Measurements from ENCODE around the gene SVEP1.

SVEP1 gene

DNA sequence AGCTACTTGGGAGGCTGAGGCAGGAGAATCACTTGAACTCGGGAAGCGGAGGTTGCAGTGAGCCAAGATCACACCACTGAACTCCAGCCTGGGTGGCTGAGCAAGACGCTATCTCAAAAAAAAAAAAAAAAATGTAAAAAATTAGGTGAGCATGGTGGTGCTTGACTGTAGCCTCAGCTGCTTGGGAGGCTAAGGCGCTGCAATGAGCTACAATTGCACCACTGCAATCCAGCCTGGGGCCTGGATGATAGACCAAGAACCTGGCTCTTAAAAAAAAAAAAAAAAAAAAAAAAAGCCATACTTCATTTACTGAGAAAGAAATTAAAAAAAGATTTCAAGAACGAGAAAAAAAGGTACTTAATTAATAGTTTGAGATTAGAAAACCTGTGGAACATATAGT, 62.1 kb downstream of the SVEP1 start:
- no peak for DNase-seq

DNA sequence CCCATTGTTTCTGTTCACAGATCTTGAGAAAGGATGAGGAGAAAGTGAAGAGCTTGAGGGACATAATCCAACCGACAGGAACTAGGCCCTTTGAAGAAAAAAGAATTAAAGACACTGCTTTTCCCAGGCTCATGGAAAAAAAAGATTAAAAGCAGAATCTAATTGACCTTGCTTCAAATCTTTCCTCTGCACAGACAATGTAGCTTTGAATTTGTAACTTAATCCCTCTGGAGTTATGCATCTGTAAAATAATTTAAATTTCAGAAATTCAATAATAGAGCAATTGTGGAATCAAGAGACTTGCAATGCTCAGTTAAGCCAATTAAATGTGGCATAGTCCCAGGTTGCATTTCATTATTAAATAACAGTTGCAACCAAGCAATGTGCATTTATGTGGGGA, 64.6 kb downstream of the SVEP1 start:
- DNase-seq = no peak

DNA sequence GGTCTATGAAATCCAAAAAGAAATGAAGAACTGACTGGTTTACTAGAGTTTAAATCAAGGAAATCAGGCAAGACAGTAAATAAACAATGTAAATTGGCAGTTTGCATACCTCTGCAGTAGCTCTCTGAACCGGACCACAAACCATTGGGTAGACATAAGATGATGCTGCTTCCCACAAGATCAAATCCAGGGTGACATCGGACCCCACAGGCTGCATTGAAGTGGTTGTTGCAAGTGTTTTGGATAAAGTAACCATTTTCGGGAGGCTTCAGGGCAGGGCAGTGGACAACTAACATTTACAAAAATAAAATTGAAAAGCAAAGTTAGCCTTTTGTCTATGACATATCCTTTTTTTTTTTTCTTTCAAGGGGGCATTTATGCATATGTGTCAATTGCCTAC, 66.7 kb downstream of the SVEP1 start:
- no peak for DNase-seq

DNA sequence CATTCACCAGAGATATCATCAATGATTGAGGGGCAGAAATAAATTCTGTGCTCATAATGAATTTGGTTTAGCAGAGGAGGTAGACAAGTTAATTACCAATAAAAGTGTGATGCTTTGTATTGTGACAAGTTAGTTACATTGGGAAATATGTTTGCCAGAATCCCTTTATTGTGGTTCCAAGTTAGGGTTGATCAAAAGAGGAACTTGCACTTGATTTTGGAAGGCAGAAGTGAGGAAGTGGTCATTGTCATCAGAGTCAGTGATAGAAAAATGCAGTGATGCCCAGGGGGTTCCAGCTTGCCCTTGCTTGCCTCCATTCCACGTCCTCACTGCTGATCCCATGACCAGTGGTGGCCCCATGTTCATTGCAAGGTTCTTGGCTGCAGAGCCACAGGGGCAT, 69.7 kb downstream of the SVEP1 start:
- DNase-seq = no peak

DNA sequence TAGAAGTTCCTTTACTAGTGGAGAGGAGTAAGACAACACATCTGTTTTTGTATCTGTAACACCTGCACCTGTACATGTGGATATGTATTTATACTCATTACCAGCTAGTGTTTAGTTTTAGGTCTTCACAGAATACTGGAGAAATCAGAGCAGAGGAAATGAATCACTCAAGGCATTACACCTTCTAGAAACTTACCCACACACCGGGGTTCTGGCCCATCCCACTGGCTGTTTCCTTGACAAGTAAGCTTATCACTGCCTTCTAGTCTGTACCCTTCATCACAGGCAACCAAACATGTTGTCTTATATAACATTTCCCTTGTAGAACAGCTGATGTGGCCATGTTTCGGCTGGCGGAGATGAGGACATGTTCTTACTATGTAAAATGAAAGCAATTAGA, 76.7 kb downstream of the SVEP1 start:
- DNase-seq = no peak

DNA sequence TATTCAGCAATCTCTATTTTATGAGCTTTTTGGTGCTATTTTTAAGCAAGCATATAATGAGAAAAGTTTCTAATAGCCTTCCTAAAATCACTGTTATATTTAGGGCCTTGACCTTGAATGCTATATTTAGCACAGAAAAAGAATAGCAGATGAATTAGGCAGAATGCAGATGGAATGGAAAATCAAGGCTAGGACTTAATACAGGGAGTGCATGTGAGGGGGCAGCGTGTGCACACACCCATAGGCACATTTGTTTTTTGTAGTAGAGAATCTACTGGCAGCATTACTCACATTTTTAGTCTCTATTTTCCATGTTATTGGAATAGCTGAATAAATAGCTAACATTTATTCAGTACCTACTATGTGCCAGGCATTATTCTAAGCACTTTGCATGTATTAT, 79.9 kb downstream of the SVEP1 start:
- no peak for DNase-seq

DNA sequence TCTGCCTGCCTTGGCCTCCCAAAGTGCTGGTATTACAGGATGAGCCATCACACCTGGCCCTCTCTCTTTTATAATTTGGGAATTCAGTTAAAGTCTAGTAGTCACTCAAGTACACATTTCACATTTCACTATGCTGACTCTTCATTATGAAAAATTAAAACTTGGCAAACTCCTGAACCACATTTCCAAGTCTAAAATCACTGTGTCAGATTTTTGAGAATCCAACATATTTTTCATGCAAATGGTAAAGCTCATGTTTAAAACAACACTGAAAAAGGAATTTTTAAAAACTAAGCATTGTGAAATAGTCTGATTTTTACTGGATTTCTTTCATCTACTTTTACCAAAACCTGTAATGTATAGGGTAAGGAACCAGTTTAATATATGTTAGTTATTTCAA, 92.3 kb downstream of the SVEP1 start:
- no peak for DNase-seq

DNA sequence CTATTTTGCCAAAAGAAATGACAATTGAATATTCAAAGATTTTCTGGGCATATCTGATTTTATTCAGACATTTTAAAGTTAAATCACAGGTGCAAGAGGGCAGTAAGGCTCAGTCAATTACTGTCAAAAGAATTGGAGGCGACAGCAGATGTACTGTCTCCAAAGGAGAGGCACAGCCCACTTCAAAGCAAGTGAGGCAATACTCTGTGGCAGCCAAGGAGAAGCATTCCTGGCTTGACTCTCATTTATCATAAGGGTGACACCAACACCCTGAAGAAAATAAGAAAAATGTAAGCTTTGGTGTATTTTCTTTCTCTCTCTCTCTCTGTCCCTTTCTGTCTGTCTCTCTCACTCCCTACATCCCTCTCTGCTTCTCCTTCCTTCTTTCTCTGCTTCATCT, 93.3 kb downstream of the SVEP1 start:
- DNase-seq = no peak

DNA sequence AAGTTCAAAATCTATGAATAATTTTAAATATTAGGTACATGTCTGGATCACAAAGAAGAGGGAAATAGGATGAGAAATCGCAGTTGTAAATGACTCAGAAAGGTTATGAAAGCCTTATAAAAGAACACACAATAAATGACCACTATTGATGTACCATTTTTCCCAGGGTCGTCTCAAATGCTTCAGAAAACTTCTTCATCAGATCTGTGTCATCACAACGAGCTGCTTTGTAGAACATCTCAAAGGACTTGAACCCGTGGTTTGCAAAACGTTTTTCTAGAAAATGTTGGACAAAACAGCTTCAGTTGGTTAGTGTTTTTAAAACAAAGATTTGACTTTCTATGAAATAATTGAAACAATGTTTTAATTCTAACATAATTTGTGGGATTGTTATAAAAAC, 100.1 kb downstream of the SVEP1 start:
- DNase-seq = no peak

DNA sequence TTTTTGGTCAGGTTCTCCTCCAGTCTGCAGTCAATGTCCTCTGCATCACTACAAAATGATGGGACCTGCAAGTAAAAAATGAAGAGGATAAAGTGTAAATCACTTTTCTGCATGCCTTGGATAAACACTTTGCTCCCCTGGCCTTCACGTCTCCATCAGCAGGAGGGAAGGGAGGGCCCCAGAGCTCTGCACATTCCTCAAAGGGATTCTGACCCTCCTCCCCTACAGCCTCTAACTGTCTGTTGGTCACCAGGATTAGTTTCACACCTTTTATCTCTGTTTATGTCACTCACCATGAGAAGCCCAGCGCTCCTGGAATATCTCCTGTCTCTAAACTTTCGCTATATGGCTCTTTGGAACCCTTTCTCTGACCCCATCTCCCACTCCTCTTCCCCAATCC, 103.3 kb downstream of the SVEP1 start:
- no peak for DNase-seq

DNA sequence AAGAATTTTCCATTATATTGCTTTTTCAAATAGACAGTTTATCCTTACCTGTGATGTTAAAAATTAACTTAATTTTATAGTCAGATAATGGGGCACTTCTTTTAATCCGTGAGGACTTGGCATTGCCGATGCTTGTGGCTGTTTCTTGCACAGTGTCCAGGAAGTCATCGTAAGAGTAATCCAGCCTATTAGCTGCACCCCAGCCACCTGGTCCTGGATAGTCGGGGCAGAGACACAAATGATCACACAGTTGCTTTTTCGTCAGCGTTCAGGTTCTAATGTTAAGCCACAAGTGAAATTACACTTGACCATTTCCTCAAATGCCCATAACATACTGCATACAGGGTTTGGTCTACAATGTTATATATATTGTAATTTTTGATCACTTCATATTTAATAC, 107.4 kb downstream of the SVEP1 start:
- no peak for DNase-seq

DNA sequence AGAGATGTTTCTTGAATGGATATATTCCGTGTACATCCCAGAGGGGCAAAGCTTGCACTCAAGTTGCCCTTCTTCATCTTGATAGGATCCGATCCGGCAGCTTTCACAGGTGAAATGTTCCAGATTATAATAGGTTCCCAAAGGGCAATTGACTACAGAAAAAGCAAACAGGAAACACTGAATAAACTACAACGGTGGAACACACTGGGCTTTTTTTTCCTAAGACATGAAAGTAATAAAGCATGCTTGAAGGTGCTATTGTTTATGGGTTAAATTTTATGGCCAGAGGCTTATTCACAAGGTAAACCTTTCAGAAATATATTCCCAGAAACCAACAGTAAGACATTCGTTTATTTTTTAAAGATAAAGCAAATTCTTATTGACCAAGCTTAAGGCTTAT, 110.6 kb downstream of the SVEP1 start:
- no peak for DNase-seq

DNA sequence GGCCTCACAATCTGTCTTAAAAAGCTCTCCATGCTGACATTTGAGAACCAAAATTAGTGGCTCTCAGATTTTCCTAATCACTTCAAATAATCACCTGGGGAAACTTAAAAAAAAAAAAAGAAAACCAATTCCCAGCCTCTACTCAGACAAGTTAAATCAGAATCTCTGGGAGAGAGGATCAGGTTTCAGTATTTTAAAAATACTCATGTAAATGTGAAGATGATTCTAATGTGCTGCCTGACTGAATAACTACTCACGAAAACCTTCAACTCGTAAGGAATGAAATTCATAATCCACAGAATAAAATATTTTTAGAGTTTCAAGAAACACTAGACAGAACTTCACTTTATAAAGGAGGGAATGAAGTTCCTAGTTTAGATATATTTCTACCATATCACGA, 114.4 kb downstream of the SVEP1 start:
- no peak for DNase-seq

DNA sequence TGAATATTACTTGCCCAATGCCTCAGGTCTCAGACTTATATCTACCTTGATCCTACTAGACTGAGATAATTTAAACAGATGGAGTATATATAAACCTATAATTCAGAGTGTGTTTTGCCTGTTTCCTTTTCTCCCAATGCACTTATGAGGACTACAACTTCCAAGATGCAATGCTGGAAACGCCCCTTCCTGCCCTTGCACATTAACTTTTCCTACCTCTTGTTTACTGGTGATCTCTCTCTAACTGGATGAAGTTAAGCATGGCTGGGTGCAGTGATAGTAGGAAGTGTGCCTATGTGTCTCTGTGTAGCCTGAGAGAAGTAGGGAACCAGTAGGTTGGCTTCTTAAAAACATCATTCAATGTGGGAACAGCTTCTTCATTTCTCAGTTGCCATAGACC, 115.2 kb downstream of the SVEP1 start:
- DNase-seq = no peak

DNA sequence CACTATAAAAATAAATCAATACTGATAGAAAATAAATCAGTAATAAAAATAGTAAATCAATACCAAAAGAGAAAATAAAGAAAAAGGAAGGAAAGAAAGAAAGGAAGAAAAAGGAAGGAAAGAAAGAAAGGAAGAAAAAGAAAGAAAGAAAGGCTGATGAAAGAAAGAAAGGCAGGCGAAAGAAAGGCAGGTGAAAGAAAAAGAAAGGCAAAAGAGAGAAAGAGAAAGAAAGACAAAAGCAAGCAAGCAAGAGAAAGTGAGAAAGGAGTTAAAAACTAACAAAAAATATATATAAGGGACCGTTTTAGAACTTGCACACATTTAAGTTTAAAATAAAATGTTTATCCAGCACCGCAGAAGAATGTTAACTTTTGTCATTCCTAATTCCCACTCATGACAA, 116.0 kb downstream of the SVEP1 start:
- no peak for DNase-seq

DNA sequence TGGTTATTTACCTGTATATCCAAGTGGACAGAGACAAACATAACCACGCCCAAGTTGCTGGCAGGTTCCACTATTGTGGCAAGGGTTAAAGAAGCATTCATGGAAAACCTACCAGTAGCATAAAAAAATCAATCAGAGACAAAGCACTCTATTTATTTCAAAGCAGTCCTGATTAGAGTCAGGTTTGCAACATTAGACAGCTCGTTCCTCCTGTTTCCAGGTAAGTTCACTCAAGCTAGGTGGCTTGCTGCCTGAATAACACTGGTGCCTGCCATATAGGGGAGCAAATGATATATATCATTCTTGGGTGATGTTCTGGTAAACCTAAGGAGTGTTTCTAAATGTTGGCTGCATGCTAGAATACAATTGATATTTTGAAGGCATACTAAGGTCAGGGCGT, 122.3 kb downstream of the SVEP1 start:
- DNase-seq = no peak

DNA sequence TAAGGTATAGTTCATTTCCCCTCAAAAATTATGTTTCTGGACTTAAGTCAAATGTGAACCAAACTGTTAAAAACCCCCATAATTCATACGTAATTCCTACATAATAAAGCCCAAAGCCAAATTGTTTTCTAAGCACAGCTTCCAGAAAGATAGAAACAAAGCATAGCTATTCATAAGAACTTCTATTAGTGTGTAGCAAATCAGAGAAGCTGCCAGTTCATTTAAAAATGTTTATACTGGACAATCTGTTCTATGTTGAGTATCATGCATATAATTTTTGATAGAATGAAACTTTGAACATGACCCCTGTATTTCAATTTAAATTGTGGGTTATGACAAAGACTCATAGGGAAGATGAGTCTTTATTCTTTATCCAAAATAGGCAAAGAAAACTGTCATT, 122.9 kb downstream of the SVEP1 start:
- DNase-seq = no peak

DNA sequence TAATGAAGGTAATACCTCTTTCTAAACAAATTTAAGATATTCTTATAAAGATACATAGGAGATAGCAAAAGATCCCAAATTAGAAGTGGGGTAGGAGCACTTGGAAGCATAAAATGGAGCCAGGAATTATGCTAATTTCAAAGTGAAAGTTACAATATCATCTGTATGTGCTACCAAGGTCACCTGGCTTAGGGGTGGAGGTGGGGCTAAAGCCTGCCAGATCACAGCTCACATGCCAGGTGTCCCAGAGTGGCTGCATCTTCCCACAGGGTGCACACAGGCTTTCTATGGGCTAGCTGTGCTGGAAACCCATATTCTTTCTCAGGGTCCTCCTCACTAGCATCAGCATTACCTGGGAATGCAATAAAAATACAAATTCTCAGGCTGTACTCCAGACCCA, 123.7 kb downstream of the SVEP1 start:
- DNase-seq = no peak

DNA sequence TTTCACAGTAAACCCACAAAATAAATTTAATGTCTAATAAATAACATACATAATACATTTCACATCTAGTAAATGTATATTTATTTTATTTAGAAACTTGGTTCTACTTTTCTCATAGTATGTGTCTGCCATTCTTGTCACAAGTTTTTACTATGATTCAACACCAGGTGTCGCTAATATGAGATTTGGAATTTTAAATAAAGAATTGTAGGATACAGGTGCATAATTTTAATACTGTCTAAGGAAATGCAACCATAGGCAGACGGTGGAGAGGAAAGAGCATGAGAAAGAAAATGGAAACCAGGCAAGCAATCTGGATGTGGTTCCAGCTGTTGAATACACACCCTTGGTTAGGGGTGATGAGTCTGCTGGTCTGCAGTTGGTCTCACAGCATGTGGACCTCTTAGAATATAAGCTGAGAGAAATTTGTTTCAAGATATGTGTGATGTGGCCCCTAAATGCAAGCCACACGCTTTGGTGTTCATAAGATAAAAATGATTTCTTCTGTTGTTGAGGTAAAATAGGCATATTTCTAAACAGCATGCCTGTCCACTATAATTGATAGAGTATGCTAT, 127.2 kb downstream of the SVEP1 start:
- DNase-seq = no peak

DNA sequence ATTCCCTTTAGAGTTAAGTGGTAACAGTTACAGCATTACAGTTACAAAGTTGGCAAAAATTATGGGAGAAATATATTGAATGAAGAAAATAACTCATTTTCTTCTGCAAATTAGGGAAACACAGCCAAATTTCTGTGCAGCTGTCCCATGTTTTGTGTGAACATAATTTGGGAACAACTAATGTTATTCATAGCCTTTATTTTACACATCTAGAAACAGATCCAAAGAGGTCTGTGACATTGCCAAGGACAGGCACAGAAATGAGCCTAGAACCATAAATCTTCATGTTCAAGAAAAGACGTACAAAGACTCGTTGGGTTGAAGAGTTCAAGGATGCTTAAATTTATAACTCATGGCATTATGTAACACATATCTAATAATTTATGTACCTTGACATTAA, 127.8 kb downstream of the SVEP1 start:
- no peak for DNase-seq

DNA sequence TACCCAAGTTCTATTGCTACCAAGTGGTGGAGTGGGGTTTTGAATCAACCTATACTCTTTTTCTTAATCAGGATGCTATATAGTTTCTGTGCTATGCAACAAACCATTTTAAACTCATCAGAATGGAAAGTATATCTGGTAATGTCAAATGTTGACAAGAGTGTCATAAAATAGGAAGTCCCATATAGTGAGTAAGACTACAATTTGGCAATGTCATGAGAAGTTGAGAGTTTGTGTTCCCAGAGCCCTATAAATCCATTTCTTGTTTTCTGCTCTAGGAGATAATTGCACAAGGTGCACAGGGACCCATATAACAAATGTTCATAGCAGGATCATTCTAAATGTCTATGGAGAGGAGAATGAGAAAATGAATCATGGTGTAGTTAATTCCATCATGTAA, 132.1 kb downstream of the SVEP1 start:
- no peak for DNase-seq

DNA sequence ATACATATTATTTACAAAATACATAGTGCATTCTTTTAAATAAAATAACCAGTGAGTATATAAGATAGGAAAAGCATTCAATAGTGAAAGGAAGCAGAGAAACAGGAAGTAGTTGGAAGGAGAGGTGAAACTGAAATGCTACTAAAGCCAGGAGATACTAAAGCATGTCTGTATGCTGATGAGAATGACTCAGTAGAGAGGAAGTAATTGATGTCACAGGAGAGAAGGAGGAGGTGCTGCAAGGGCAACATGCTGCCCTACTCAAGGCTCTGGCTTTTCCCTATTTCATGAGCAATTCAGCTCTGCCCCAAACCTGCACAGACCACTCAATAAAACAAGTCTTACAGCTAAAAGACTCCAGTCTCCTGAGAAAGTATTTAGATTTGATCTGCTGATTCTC, 133.4 kb downstream of the SVEP1 start:
- no peak for DNase-seq

DNA sequence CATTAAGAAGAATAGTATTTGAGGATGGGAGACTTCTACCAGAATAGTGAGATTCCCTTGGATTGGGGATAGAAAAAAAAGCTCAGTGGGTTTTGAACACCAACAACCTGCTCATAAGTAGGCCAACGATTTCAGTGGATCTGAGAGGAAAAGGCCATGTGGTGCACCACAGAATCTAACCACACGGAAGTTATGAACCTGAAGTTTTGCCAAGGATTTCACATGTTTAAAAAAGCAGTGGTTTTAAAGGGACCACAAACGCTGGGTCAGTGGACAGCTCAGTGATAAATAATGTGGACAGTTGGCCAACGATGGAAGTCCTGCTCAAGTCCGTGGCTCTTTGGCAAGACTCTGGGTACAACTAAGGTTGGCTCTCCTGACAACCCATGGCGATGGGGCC, 134.6 kb downstream of the SVEP1 start:
- no peak for DNase-seq

DNA sequence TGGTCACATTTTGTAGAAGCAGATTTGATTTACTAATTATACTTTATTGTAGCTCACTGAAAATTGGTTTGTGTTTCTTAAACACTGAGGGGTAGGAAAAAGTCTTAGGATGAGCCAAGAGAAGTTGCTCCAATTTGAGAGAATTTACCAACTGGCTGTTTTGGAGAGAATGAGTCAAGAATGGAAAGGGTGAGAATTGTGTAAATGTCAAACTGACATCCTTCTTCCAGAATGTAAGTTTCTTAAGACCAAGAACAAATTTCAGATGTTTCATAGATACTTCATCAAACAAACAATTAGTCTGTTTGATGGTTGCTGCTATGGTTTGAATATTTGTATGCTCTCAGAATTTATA, 135.7 kb downstream of the SVEP1 start:
- no peak for DNase-seq

DNA sequence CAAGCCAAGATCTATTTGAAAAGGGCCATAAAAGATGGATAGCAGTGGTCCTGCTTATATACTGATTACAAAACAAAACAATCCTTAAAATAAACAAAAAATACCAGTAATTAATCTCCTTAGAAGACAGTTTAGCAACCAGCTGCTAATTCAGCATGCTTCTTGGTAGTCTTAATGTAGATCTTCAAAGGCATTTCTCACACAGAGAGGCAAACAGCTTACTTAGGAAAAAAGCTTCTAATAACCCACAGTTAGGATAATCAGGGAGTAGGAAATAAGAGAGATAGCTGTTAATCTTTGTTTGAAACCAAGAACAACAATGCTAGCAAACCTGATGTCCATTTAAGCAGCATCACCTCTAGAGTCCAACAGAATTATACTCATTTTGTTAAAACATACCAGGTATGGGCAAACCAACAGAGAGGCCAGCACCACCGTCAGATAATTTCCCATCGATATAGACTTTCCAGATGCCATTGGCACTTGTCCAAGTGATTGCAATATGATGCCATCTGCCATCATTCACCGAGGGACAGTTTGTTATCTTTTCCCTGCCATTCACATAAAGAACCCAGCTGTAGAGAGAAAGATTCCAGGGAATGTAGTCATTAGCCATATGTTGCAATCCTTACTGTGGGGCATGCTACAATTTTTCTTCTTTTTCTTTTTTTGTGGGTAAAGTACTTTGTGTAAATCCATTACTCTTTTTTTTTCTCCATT, 136.2 kb downstream of the SVEP1 start:
- DNase-seq = no peak

DNA sequence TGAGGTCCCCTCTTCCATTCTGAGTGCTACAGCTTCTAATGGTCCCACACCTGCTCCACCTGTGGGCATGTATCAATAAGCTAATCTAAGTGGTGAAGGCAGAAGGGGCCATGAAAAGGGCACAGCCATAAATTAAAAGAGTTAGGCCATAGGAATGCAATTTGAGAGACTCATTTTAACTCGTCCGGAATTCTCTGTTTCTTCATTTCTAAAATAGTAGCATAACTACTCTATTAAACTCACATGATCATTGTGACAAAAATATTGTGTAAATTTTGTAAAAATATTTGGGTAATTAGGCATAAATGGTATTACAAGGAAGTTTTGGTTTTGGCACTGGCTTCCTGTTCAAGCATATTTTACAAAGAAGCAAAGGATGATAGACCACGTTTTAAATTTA, 138.7 kb downstream of the SVEP1 start:
- DNase-seq = no peak

Measured in GDM1 (cell line).